ENCODE results near the gene P2RY8.
"Not testable (repeated sequence)": the region's sequence is repeated elsewhere in the genome, so short reads cannot be mapped to it uniquely, and the experiment has no call there.

Gene P2RY8

GRCh38 chrX:1476682-1477081 lies 60.3 kb downstream of the P2RY8 start:
- TF ChIP-seq CTCF (IDR thresholded peaks at IDR 0.05; ENCODE audit: control insufficient read depth, insufficient read depth, low read depth, low read length, missing control alignments), result no peak
- no peak overlapping the region for H3K4me3 ChIP-seq (ENCODE audit: control insufficient read depth, low read depth, low read length)
- no peak for DNase-seq (ENCODE audit: low read depth)

- TF ChIP-seq CTCF (IDR thresholded peaks at IDR 0.05; ENCODE audit: control insufficient read depth, insufficient read depth, low read depth, low read length, missing control alignments), result no peak
Measured at GRCh38 chrX:1475881-1476280, 61.1 kb downstream of the P2RY8 start.

GRCh38 chrX:1475481-1475880 lies 61.5 kb downstream of the P2RY8 start:
- H3K4me3 ChIP-seq (ENCODE audit: control insufficient read depth, low read depth, low read length), result no peak overlapping the region
- no peak for TF ChIP-seq CTCF (IDR thresholded peaks at IDR 0.05; ENCODE audit: control insufficient read depth, insufficient read depth, low read depth, low read length, missing control alignments)
- DNase-seq (ENCODE audit: low read depth), result no peak

More at GRCh38 chrX:1475881-1476280, 61.1 kb downstream of the P2RY8 start:
- no peak for DNase-seq (ENCODE audit: low read depth)
- H3K4me3 ChIP-seq (ENCODE audit: control insufficient read depth, low read depth, low read length), result no peak overlapping the region

GRCh38 chrX:1474593-1474992 lies 62.4 kb downstream of the P2RY8 start:
- not testable (repeated sequence) for H3K4me3 ChIP-seq (ENCODE audit: control insufficient read depth, low read depth, low read length); DNase-seq (ENCODE audit: low read depth)

DNA sequence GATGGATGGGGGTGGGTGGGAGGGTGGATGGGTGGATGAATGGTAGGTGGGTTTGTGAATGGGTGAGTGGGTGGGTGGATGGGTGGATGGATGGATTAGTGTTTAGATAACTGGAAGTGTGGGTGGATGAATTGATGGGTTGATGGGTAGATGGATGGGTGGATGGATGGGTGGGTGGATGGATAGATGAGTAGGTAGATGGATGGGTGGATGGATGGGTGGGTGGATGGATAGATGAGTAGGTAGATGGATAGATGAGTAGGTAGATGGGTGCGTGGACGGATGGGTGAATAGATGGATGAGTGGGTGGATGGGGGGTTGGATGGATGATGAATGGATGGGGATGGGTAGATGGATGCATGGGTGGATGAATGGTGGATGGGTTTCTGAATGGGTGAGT lies 64.0 kb downstream of the P2RY8 start:
- TF ChIP-seq CTCF (IDR thresholded peaks at IDR 0.05; ENCODE audit: control insufficient read depth, insufficient read depth, low read depth, low read length, missing control alignments), result no peak
- DNase-seq (ENCODE audit: low read depth), result no peak
- H3K4me3 ChIP-seq (ENCODE audit: control insufficient read depth, low read depth, low read length), result no peak overlapping the region

- peak; percentile 31 for DNase-seq (ENCODE audit: low read depth)
- TF ChIP-seq CTCF (IDR thresholded peaks at IDR 0.05; ENCODE audit: control insufficient read depth, insufficient read depth, low read depth, low read length, missing control alignments), result peak; percentile 18
- H3K4me3 ChIP-seq (ENCODE audit: control insufficient read depth, low read depth, low read length), result no peak overlapping the region
Measured at GRCh38 chrX:1468250-1468772, 68.7 kb downstream of the P2RY8 start.

- no peak for TF ChIP-seq CTCF (IDR thresholded peaks at IDR 0.05; ENCODE audit: control insufficient read depth, insufficient read depth, low read depth, low read length, missing control alignments)
- no peak overlapping the region for H3K4me3 ChIP-seq (ENCODE audit: control insufficient read depth, low read depth, low read length)
- no peak for DNase-seq (ENCODE audit: low read depth)
Measured at GRCh38 chrX:1466971-1467561, 69.9 kb downstream of the P2RY8 start.
